Mucosa of rectum (tissue), 2 donors: ENCODE measurements around the gene DPYSL4.
A peak's percentile ranks its signal among the peaks of the same experiment; 100 is the strongest.

Source experiments
- H3K27ac ChIP-seq, 2 donors: one replicate each; pipeline ENCODE4 v1.7.0; 2013; ENCODE audit warnings: inconsistent platforms in 2 of 2, low read depth in 2 of 2, low read length in 2 of 2
- H3K27me3 ChIP-seq, 2 donors: one replicate each; pipeline ENCODE4 v1.7.0; 2013; ENCODE audit warnings: low read length in 2 of 2; ENCODE audit not compliant: control insufficient read depth in 2 of 2, insufficient read depth in 2 of 2
- H3K36me3 ChIP-seq, 2 donors: one replicate each; pipeline ENCODE4 v1.7.0; 2013; ENCODE audit warnings: low read length in 2 of 2; ENCODE audit not compliant: control insufficient read depth in 2 of 2, insufficient read depth in 2 of 2
- H3K4me1 ChIP-seq, 2 donors: one replicate each; pipeline ENCODE4 v1.7.0; 2013; ENCODE audit warnings: low read length in 2 of 2, mild to moderate bottlenecking in 1 of 2; ENCODE audit not compliant: control insufficient read depth in 2 of 2, insufficient read depth in 2 of 2
- H3K4me3 ChIP-seq, 2 donors: one replicate each; pipeline ENCODE4 v1.7.0; 2013; ENCODE audit warnings: low read length in 2 of 2
- H3K9ac ChIP-seq, 2 donors: one replicate each; pipeline ENCODE4 v1.7.0; 2013; ENCODE audit warnings: low read length in 2 of 2, low read depth in 1 of 2, mild to moderate bottlenecking in 1 of 2
- H3K9me3 ChIP-seq, 2 donors: one replicate each; pipeline ENCODE4 v1.7.0; 2013; ENCODE audit warnings: low read length in 2 of 2; ENCODE audit not compliant: control insufficient read depth in 2 of 2
- donor health status: healthy.
- donor health status: Normal muscosa, but diverticular disease.

The DPYSL4 gene

DNA sequence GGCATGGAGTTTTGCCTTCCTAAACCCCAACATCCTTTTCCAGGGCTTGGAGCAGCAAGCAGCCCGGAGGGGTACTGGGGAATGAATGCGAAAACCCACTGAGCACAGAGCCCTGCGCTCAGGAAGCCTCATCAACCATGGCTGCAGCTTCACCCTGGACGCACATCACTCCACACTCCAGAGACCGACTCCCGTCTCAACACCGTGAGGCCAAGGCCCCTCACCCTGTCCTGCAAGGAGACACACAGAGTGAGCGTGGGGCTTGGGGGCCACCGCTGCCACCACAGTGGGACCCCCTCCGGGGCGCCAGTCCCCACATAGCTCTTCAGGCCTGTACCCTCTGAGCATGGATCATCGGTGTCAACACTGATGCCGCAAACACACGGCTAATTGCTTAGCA lies 41.9 kb downstream of the DPYSL4 start:
- H3K9ac ChIP-seq = no peak overlapping the region
- H3K4me3 ChIP-seq = no peak overlapping the region
- H3K27ac ChIP-seq = no peak overlapping the region
- H3K9me3 ChIP-seq = no peaks in the 10 kb centered on the region
- H3K27me3 ChIP-seq = no peaks in the 10 kb centered on the region
- peaks cover 0 to 3% of the 10 kb centered on the region in 2 donors for H3K4me1 ChIP-seq
- no peaks in the 10 kb centered on the region for H3K36me3 ChIP-seq

DNA sequence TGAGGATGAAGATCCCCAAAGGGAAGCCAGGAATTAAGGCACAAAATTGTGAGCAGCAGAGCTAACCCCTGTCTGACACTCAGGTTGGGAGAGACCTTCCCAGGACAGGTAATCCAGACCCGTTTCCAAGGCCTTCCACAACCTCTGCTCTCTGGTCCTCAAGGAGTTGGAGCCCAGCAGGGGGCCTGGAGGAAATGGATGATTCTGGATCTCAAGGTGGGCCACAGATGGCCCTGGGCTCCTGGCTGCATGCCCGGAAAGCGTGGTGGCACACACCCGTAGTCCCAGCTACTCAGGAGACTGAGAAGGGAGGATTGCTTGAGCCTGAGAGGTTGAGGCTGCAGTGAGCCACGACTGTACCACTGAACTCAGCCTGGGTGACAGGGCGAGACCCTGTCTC lies 42.3 kb downstream of the DPYSL4 start:
- peaks cover 0 to 3% of the 10 kb centered on the region in 2 donors for H3K4me1 ChIP-seq
- H3K36me3 ChIP-seq = no peaks in the 10 kb centered on the region
- no peak overlapping the region for H3K27ac ChIP-seq
- no peak overlapping the region for H3K9ac ChIP-seq
- no peaks in the 10 kb centered on the region for H3K9me3 ChIP-seq
- no peak overlapping the region for H3K4me3 ChIP-seq
- no peaks in the 10 kb centered on the region for H3K27me3 ChIP-seq

DNA sequence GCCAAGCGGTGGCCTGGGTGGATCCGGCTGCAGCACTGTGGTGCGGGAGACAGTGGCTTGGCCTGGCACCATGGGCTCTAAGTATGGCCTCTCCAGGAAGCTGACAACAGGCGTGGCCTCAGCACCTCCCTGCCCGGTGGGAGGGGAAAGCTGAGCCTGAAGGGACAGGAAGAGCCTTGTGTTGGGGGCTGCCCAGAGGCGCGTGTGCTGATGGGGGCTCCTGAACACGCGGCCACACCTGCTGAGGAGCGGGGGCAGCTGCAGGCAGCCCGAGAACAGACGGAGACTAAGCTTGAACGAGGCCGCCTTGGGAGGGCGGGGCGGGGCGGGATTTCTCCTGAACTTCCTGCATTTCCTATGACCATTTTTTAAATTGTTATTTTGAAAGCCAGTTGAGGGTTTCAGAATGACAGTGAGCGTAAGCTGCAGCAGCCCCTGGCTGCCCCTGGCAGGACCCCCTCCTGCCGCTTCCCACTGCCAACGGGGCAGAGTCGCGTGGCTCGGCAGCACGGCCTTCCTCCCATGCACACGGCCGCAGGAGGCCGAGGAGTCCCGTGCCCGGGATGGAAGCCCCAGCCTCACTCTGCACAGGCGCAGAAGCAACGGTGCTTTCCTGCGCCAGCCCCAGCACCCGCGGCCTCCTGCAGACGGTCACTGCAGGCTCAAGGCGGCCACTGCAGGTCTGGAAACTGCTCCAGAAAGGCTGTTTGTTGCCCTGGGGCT lies 43.2 kb downstream of the DPYSL4 start:
- Histone ChIP-seq H3K36me3 (no peaks in the 10 kb centered on the region), H3K27me3 (no peaks in the 10 kb centered on the region), H3K9ac (no peak overlapping the region), H3K4me1 (peaks cover 0 to 3% of the 10 kb centered on the region in 2 donors), H3K27ac (peak overlapping the region in 1 of 2 donors; percentile 50), H3K4me3 (peak overlapping the region; percentile 38 to 53), H3K9me3 (no peaks in the 10 kb centered on the region)

DNA sequence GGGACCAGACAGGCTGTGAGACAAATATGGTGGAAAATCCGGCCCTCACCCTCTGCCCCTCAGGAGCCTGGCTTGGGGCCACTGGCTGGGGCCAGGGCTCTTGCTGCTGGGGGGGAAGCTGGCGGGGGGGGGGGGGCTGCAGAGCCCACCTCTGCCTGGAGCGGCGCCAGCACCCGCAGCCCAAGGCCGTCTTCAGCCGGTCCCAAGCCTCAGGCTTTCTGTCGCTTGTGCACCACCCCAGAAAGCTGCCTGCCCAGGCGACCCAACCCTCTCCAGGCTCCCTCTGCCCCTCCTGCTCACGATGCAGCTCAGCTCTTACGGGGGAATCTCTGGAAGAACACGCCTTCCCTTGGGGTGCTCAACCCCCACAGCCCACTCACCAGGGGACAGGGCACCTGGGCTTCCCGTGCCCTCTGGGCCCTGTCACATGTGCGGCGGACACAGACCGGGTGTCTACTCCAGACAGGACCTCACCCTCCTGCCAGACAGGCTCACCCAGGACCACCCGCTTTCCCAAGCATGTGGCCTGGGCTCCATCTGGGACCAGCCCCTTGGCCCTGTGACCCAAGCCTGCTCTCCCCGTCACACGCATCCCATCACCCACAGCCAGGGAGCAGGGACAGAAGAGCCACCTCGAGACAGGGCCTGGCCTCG lies 43.9 kb downstream of the DPYSL4 start:
- Histone ChIP-seq H3K36me3 (no peaks in the 10 kb centered on the region), H3K9me3 (no peaks in the 10 kb centered on the region), H3K27me3 (no peaks in the 10 kb centered on the region), H3K4me3 (no peak overlapping the region), H3K9ac (no peak overlapping the region), H3K4me1 (peaks cover 0 to 3% of the 10 kb centered on the region in 2 donors), H3K27ac (no peak overlapping the region)

DNA sequence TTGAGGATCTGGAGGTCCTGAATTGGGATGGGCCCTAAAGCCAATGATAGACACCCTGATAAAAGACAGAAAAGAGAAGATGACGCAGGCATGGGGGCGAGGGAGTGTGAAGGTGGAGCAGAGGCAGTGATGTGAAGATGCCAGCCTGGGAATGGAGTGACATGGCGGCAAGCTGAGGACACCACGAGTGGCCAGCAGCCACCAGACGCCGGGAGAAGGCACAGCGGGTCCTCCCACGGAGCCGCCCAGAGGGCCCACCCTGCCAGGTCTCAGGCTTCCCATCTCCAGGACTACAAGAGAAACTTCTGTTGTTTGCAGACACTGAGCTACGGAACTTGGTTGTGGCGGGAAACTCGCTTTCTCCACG lies 44.9 kb downstream of the DPYSL4 start:
- Histone ChIP-seq H3K27ac (peak overlapping the region in 1 of 2 donors; percentile 4), H3K27me3 (no peaks in the 10 kb centered on the region)

DNA sequence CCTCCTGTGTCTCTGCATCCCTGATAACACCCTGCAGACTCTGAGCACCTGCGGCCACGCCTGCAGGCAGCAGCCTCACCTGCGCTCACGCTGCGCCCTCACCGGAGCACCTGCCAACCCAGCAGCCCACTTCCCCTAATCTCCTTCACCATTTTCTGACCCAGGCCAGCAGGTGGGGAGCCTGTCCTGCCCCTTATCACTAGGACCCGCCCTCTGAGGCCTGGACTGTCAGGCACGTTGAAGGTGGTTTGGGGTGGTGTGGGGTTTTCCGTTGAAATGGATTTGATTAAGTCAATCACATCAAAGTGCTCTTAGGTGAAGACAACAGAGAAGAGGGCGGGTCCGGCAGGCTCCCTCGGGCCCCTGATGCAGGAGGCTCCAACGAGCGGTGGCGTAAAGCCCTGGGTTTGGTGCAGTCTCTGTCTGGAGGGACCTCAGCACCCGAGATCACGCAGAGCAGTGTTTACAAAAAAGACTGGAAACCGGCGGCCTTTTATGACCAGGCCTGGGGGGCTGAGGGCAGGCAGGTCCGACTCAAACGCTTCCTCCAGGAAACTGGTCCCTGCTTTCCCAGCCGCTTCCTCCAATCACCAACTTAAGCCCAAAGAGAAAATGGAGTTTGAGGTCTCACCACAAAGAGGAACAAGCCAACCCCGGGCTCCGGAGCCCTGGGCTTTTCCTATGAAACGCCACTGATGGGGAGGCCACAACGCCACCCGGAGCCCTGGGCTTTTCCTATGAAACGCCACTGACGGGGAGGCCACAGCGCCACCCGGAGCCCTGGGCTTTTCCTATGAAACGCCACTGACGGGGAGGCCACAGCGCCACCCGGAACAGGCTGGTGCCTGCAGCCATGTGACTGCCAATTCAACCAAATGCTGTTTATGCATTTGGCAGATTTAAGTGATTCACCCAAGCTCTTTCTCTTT lies 45.5 kb downstream of the DPYSL4 start:
- Histone ChIP-seq H3K4me3 (no peak overlapping the region), H3K27ac (peak overlapping the region in 1 of 2 donors; percentile 4), H3K36me3 (no peaks in the 10 kb centered on the region), H3K9ac (no peak overlapping the region), H3K27me3 (no peaks in the 10 kb centered on the region), H3K9me3 (no peaks in the 10 kb centered on the region), H3K4me1 (peaks cover 0 to 3% of the 10 kb centered on the region in 2 donors)

More for the DNA sequence above, 44.9 kb downstream of the DPYSL4 start:
- Histone ChIP-seq H3K9ac (no peak overlapping the region), H3K36me3 (no peaks in the 10 kb centered on the region), H3K9me3 (no peaks in the 10 kb centered on the region), H3K4me3 (no peak overlapping the region), H3K4me1 (peaks cover 0 to 3% of the 10 kb centered on the region in 2 donors)

DNA sequence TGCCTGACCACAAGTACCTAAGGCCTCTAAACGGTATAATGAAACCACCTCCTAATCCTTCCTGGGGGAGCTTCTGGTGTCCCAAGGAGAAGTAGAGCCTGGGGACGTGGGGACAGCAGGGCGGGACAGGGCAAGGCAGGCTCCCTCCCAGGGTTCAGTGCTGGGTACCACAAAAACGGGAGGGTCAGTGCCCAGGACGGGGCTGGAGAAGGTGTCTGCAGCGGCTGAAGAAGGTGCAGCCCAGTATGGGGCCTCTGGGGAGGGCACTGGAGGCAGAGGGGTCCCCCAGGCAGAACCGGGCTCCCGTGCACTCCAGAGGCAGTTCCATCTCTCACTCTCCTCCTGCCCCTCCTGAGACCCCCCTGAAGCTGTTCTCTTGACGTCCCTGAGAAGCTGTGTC lies 46.2 kb downstream of the DPYSL4 start:
- Histone ChIP-seq H3K4me3 (no peak overlapping the region), H3K36me3 (no peaks in the 10 kb centered on the region), H3K27ac (no peak overlapping the region), H3K9me3 (no peaks in the 10 kb centered on the region), H3K4me1 (peaks cover 0 to 3% of the 10 kb centered on the region in 2 donors), H3K27me3 (no peaks in the 10 kb centered on the region), H3K9ac (no peak overlapping the region)

DNA sequence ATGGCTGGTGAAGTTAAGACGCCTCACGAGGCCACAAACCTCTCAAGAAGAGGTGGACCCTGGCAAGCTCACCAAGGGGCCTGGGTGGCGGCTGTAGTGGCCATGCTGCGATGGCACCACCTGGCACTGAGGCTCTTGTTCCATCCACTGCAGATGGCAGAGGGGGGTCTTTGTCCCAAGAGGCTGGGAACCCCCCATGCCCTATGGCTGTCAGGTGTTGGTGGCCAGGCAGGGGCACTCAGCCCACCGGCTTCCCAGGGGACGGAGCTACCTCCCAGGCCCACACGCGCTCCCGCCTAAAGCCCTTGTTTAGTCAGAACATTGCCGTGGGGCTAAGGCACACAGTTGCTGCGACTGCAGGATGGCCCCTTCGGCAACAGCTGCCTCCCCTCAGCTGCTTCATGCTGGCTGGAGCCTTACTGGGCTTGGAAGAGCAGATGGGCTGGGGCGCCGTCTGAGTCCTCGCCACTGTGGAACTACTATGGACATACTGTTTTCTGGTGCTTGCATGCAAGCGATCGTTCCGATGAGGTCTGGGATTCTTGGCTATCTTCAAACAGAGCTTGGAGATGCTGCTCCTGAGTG lies 46.8 kb downstream of the DPYSL4 start:
- Histone ChIP-seq H3K36me3 (no peaks in the 10 kb centered on the region), H3K27me3 (no peaks in the 10 kb centered on the region), H3K27ac (no peak overlapping the region), H3K9me3 (no peaks in the 10 kb centered on the region), H3K9ac (no peak overlapping the region), H3K4me1 (peaks cover 0 to 3% of the 10 kb centered on the region in 2 donors), H3K4me3 (no peak overlapping the region)

DNA sequence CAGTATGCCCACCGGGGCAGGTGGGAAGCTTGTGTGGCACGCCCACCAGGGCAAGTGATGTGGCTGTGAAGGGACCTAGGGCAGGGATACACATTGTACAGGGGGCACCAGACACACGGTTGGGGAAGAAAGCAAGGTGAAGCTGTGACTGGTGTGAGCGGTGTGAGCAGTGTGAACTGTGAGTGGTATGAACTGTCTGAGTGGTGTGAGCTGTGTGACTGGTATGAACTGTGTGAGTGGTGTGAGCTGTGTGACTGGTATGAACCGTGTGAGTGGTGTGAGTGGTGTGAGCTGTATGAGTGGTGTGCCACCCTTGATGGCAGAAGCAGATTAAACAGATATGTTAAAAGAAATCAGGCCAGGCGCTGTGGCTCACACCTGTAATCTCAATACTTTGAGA lies 48.1 kb downstream of the DPYSL4 start:
- Histone ChIP-seq H3K36me3 (no peaks in the 10 kb centered on the region), H3K9ac (no peak overlapping the region), H3K27me3 (no peaks in the 10 kb centered on the region), H3K27ac (no peak overlapping the region), H3K4me1 (no peaks in the 10 kb centered on the region), H3K9me3 (no peaks in the 10 kb centered on the region), H3K4me3 (no peak overlapping the region)
